NCI-H446 (cell line): ENCODE data around the gene KLHL11.

Experiments used
- DNase-seq, 2 experiments: peaks; one replicate each; lab custom pipeline; 2025; lab: John Stamatoyannopoulos, UW

The KLHL11 gene

DNA sequence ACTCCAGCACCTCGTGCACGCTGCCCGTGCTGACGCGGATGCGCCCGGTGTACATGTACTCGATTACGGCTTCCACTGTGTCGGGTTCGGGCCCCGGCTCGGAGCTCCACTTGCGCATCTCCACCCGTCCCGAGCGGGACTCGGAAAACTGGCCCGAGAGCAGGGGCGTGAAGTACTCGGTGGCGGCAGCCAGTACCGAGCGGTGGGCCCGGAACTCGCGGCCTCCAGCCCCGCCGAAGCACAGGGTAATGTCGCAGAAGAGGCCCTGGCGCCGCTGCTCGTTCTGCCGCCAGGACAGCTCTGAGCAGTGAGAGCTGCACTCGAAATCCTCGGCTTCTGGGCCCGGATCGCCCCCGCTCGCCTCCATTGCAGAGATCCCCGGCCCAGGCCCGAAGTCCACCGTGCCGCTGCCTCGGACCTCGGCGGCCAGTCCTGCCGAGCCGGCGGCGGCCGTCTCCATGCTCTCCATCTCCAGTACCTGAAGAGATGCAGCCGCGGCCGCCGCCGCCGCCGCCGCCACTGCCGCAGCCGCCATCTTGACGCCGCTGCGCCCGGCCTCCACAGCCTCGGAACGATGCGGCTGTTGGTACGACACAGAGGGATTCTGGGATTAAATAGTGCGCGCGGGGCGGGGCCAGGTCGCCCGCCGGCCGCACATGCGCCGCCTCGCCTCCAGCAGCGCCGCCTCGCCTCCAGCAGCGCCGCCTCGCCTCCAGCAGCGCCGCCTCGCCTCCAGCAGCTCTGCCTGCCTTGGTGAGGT, at the start of gene KLHL11:
TSS of gene KLHL11 (minus strand) at position 588 of the 760 bp plus-strand sequence. CDS start at position 535, 53 bp downstream.
- DNase-seq = peak; percentile 64 to 86

DNA sequence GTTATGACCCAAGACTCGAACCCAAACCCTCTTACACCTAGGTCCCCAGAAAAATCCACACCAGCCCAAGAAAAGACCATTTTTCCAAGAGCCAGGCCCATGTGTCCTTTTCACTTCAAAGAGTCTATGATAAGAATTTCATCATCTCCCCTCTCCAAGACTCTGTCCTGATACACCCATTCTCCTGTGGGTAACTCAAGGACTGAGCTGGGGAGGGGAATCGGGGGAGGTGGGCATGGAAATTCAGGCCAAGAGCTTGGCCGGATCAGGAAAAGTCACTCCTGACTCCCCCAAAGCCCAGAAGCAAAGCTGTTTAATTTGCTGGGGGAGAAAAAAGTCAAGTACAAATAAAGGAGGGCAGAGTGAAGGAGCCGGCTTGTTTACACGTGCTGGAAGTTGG, 49.8 kb upstream of the KLHL11 start:
- DNase-seq = no peak

- no peak for DNase-seq
These were observed 49.1 kb upstream of the KLHL11 start for GRCh38 chr17:41914358-41914766.

DNA sequence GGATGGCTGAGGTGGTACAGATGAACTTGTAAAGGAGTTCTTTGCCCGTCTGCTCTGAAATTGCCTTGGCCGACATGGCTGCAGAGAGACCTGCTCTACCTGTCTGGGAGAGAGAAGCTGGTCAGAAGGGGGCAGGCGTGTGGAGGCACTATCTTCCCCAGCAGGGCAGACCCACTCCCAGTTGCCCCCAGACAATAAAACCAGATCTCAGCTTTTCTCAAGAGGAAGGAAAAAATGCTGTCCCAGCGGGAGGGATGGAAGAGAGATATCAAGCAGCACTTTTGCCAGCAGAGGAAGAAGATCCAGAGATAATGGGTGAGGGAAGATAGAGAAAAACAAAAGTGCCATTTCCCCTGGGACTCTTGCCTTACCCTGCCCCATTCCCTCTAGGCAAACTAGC, 48.6 kb upstream of the KLHL11 start:
- no peak for DNase-seq

DNA sequence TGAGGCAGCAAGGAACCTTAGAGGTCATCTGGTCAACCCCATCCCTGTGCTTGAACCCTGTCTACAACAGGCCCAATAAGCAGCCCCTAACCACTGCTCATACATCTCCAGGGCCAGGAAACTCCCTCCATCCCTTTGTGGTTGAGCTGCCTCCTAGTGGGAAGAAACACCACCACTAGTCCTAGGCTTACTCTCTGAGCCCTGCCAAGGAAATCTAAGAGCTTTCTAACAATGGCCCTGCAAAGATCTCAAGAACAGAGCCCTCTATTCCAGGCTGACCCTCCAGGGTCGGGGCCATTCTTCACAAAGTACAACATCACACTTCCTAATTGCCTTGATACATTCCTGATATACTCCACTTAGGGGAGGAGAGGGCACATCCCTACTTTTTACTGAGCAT, 47.7 kb upstream of the KLHL11 start:
- DNase-seq = no peak

GRCh38 chr17:41910701-41911391, 45.6 kb upstream of the KLHL11 start:
- no peak for DNase-seq

DNA sequence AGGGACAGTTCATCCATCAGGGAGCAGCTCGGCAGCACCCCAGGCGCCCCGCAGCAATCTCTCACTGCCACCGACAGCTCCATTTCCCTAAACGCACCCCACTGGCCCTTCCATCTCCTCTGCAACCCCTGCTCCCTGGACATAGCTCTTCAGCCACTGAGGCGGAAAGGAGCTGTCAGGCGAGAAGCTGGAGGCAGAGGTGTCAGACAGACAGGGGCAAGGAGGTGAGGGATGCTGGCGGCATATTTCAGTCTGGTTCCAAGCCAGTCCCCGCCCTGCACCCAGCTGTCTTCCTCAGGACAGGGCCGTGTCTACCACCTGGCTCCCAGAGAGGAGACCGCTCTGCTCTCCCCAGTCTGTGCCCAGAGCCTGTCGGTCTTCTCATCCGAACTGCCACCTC, 43.9 kb upstream of the KLHL11 start:
- DNase-seq = no peak

GRCh38 chr17:41907633-41908539, 42.7 kb upstream of the KLHL11 start:
- no peak for DNase-seq

DNA sequence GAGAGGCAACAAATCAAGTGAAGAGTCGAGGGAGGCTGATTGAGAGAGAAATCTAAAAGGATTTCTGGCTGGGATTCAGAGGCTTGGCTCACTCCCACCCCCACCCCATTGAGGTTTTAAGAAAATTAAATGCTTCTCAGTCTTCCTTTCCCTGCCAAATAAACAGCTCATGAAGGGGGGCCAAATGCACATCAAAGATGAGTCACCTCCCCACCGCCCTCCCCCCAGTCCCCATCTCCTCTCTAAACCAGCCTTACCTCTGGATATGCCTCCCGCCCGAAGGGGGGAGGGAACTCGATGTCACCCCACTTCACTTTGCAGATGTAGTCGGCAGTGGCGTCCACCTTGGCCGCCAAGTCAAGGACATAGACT, 41.9 kb upstream of the KLHL11 start:
- DNase-seq = peak in 1 of 2 experiments; percentile 45

DNA sequence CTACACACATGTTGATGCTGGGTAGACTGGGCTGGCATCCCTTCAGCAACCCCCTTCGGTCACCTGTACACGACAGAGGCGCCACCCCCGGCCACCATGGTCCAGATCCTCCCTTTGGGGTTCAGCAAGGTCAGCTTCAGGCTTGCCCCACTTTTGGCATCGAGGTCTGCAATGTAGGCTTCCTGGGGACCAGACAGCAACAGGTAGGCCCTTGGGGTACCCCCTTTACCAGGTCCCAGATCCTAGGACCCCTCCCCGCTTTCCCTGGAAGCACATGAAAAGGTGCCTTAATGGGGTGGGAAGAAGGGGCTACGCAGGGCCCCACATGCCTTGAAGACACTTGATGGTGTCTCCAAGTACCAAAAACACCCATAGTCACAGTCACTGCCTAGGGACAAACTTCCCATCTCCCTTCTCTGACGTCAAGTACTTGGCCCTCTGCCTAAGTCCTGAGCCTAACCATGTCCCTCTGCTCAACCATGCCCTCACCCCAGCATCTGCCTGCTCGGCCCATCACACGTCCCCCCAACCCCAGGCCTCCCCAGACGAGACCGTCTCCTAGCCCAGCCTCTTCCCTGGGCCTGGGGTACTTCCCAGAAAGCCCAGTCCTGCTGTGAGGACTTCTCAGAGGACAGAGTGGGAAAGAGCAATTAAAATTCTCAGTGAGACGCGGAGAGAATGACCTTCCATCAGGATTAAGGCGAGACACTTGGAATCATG, 41.4 kb upstream of the KLHL11 start:
- no peak for DNase-seq

GRCh38 chr17:41905172-41905571, 39.9 kb upstream of the KLHL11 start:
- no peak for DNase-seq

GRCh38 chr17:41904242-41904841, 39.1 kb upstream of the KLHL11 start:
- DNase-seq = no peak

- DNase-seq = no peak
These were observed 36.4 kb upstream of the KLHL11 start for GRCh38 chr17:41901646-41902045.

DNA sequence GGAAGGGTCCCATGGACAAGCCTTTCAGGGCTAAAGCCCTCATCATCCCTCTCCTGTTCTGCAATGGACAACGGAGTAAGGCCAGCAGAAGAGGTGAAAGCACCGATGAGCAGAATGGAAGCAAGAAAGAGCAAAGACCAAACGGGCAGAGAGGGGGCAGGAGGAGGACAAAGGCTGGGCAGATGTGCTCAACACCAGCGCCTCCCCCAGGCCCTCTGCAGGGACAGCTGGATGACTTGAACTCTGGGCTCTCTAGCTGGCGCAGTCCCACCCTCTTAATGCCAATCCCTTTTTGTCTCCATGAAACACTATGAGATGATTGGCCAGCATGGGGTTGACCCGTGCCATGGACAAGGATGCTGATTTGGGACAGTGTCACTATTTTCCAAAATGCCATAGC, 31.5 kb upstream of the KLHL11 start:
- DNase-seq = no peak

GRCh38 chr17:41895617-41896016, 30.4 kb upstream of the KLHL11 start:
- no peak for DNase-seq

GRCh38 chr17:41894791-41895331, 29.6 kb upstream of the KLHL11 start:
- no peak for DNase-seq

GRCh38 chr17:41893384-41893783, 28.2 kb upstream of the KLHL11 start:
- no peak for DNase-seq

GRCh38 chr17:41892021-41892376, 26.8 kb upstream of the KLHL11 start:
- DNase-seq = no peak

GRCh38 chr17:41891135-41892020, 26.2 kb upstream of the KLHL11 start:
- no peak for DNase-seq

DNA sequence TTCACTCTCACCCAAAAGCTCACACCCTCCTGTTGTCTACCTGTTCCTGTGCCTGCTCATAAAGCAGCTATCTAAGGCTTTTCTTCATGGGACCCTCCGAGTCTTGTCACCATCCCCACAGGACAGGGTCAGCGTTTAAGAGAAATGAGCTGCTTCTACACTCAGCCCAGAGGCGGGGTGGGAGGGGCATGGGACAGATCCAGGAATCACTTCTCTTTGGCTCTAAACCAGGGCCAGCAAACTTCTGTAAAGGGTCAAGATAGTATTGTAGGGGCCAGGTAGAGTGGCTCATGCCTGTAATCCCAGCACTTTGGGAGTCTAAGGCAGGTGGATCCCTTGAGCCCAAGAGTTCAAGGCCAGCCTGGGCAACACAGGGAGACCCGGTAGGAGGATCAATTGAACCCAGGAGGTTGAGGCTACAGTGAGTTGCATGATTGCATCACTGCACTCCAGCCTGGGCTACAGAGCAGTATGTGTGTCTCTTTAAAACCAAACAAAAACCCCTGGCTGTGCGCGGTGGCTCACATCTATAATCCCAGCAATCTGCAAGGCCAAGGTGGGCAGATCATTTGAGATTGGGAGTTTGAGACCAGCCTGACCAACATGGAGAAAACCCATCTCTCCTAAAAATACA, 23.2 kb upstream of the KLHL11 start:
- no peak for DNase-seq
